Mucosa of gallbladder (tissue), 1 donor: Measurements from ENCODE around the gene NUP107. TPM values are rescaled to one million over a fixed set of nuclear protein-coding genes. Genes with fewer than 3 reads are reported as not detected.

Experiments
- total RNA-seq: library from RNA; stranded (reverse); gene quantifications from one replicate; pipeline ENCODE4 v1.2.1, GENCODE V29; 2021
- donor health status: DM: no; HTN: no; CAD: no.

NUP107 gene
- total RNA-seq, 1 donor from 2014 or later = 24.8 TPM

Other genes with a start within 250 kb of the NUP107 start
- gene RAP1B, start 76.1 kb upstream of the NUP107 start, total RNA-seq = 111 TPM
- gene SLC35E3, start 59.2 kb downstream of the NUP107 start, total RNA-seq = 6.1 TPM
- gene MDM2, start 121.2 kb downstream of the NUP107 start, total RNA-seq = 73.2 TPM
- 61.5 TPM for gene CPM, start 246.2 kb downstream of the NUP107 start, total RNA-seq